HEK293 (cell line): ENCODE data around the gene ARHGEF39.

ENCODE experiments used
- CTCF ChIP-seq: fragments of 450-650 bp; formaldehyde crosslinking; IDR thresholded peaks from 2 replicates; pipeline ENCODE4 v1.5.1; 2016; ENCODE audit warnings: missing biosample characterization, missing genetic modification characterization
- KLF16 ChIP-seq: fragments of 450-650 bp; formaldehyde crosslinking; IDR thresholded peaks from 2 replicates; pipeline ENCODE4 v1.5.1; 2017; ENCODE audit warnings: missing biosample characterization, missing genetic modification characterization
- PBX3 ChIP-seq: sonication (generic); formaldehyde crosslinking; IDR thresholded peaks from 2 replicates; pipeline ENCODE4 v1.8.1; 2022; ENCODE audit warnings: mild to moderate bottlenecking, moderate library complexity, missing genetic modification reagents
- SETDB1 ChIP-seq: IDR thresholded peaks from one replicate; pipeline ENCODE4 v1.6.1; 2017; ENCODE audit warnings: mild to moderate bottlenecking, low read length, moderate library complexity, mixed read lengths; ENCODE audit not compliant: insufficient read length
- ZNF121 ChIP-seq: fragments of 450-650 bp; formaldehyde crosslinking; IDR thresholded peaks from 2 replicates; pipeline ENCODE4 v1.5.1; 2016; ENCODE audit warnings: missing biosample characterization, missing genetic modification characterization
- ZNF580 ChIP-seq: fragments of 450-650 bp; formaldehyde crosslinking; IDR thresholded peaks from 2 replicates; pipeline ENCODE4 v1.5.1; 2016; ENCODE audit warnings: missing biosample characterization, missing genetic modification characterization
- ZNF747 ChIP-seq: fragments of 450-650 bp; formaldehyde crosslinking; IDR thresholded peaks from 2 replicates; pipeline ENCODE4 v1.5.1; 2016; ENCODE audit warnings: missing biosample characterization, missing genetic modification characterization

GRCh38 chr9:35661756-35662350, 3.1 kb downstream of the ARHGEF39 start:
- TF ChIP-seq ZNF580 (no peak), CTCF (tag by site-specific recombination) (no peak), PBX3 (CRISPR knock-in tag) (no peak), ZNF121 (tag by site-specific recombination) (no peak), KLF16 (tag by site-specific recombination) (no peak), SETDB1 (no peak), ZNF747 (tag by site-specific recombination) (no peak)
